ACHN (cell line): Measurements from ENCODE around the gene RTN4RL1.

Source experiments
- DNase-seq: peaks from one replicate; pipeline ENCODE4 v3.0.0-alpha.2; 2015
- in situ Hi-C: cut with HindIII; loops from 2 replicates; pipeline ENCODE4 v1.10.0; 2017; ENCODE audit warnings: low sequenced_read_pairs, low pct_ligation_motif_present, low pct_unique_long_range_greater_than_20kb

Gene RTN4RL1

GRCh38 chr17:2050300-2051060 lies 25.3 kb upstream of the RTN4RL1 start:
- in situ Hi-C loops, result no loop called here
- peak; percentile 81 for DNase-seq

- peak; percentile 83 for DNase-seq
- in situ Hi-C loops, result loop anchor here (25.0 kb wide), 1 partner anchor 162 kb away; no protein-coding TSS in a partner anchor
Observed at GRCh38 chr17:2049333-2050299, 24.5 kb upstream of the RTN4RL1 start.

GRCh38 chr17:2048805-2049204 lies 23.7 kb upstream of the RTN4RL1 start:
- in situ Hi-C loops, result loop anchor here (25.0 kb wide), 1 partner anchor 162 kb away; no protein-coding TSS in a partner anchor

GRCh38 chr17:2047590-2047989 lies 22.5 kb upstream of the RTN4RL1 start:
- in situ Hi-C loops, result loop anchor here (25.0 kb wide), 1 partner anchor 160 kb away; no protein-coding TSS in a partner anchor
- DNase-seq, result no peak

More at GRCh38 chr17:2048805-2049204, 23.7 kb upstream of the RTN4RL1 start:
- peak; percentile 34 for DNase-seq

- in situ Hi-C loops, result loop anchor here (25.0 kb wide), 1 partner anchor 157 kb away; no protein-coding TSS in a partner anchor
- no peak for DNase-seq
Observed at GRCh38 chr17:2044263-2044894, 19.2 kb upstream of the RTN4RL1 start.

- peak; percentile 62 for DNase-seq
- in situ Hi-C loops, result loop anchor here (25.0 kb wide), 1 partner anchor 156 kb away; no protein-coding TSS in a partner anchor
Observed at GRCh38 chr17:2043785-2044184, 18.7 kb upstream of the RTN4RL1 start.

- in situ Hi-C loops, result loop anchor here (25.0 kb wide), 1 partner anchor 156 kb away; no protein-coding TSS in a partner anchor
- no peak for DNase-seq
Observed at GRCh38 chr17:2042933-2043332, 17.8 kb upstream of the RTN4RL1 start.

GRCh38 chr17:2042390-2042847 lies 17.3 kb upstream of the RTN4RL1 start:
- peak; percentile 65 for DNase-seq
- in situ Hi-C loops, result loop anchor here (25.0 kb wide), 1 partner anchor 155 kb away; no protein-coding TSS in a partner anchor

- in situ Hi-C loops, result loop anchor here (25.0 kb wide), 1 partner anchor 154 kb away; no protein-coding TSS in a partner anchor
- peak; percentile 97 for DNase-seq
Observed at GRCh38 chr17:2041561-2042389, 16.6 kb upstream of the RTN4RL1 start, which contains the start of gene OVCA2. OVCA2 (plus strand) TSS chr17:2042022; CDS start chr17:2042048, 26 bp downstream.

GRCh38 chr17:2040942-2041560 lies 15.9 kb upstream of the RTN4RL1 start:
- in situ Hi-C loops, result loop anchor here (25.0 kb wide), 1 partner anchor 154 kb away; no protein-coding TSS in a partner anchor
- DNase-seq, result no peak

GRCh38 chr17:2040219-2040827 lies 15.2 kb upstream of the RTN4RL1 start:
- DNase-seq, result no peak
- in situ Hi-C loops, result loop anchor here (25.0 kb wide), 1 partner anchor 153 kb away; no protein-coding TSS in a partner anchor

GRCh38 chr17:2037155-2037554 lies 12.0 kb upstream of the RTN4RL1 start:
- in situ Hi-C loops, result loop anchor here (25.0 kb wide), 1 partner anchor 150 kb away; no protein-coding TSS in a partner anchor
- no peak for DNase-seq

- in situ Hi-C loops, result loop anchor here (25.0 kb wide), 1 partner anchor 149 kb away; no protein-coding TSS in a partner anchor
- DNase-seq, result no peak
Observed at GRCh38 chr17:2035541-2036488, 10.7 kb upstream of the RTN4RL1 start.

- no peak for DNase-seq
- in situ Hi-C loops, result loop anchor here (25.0 kb wide), 1 partner anchor 148 kb away; no protein-coding TSS in a partner anchor
Observed at GRCh38 chr17:2034806-2035540, 9.8 kb upstream of the RTN4RL1 start.
